Endothelial cell of umbilical vein (primary cell): ENCODE data around the gene RCOR3. TPM values are rescaled to one million over a fixed set of nuclear protein-coding genes. Genes with fewer than 3 reads are reported as not detected.

Experiments
- BruUV-seq: library from RNA; stranded (reverse); fragments of 400-500 nt; replicated peaks from 2 replicates; lab custom pipeline; 2021; lab: Mats Ljungman, UMichigan
- CTCF ChIA-PET: fragments of 300-600, 350-600 bp; sonication (Branson Sonifier 250); formaldehyde crosslinking; loops from one replicate; lab custom pipeline; 2021; ENCODE audit warnings: antibody characterized with exemption, inconsistent platforms; lab: Charles Lee
- POLR2A ChIA-PET: fragments of 300-600, 350-600 bp; sonication (Branson Sonifier 250); formaldehyde crosslinking; loops from one replicate; lab custom pipeline; 2021; ENCODE audit warnings: antibody characterized with exemption, inconsistent platforms; lab: Charles Lee
- DNase-seq: peaks from one replicate; pipeline ENCODE4 v3.0.0-alpha.2; 2011; ENCODE audit warnings: low read depth, low spot score
- FAIRE-seq: peaks from 2 replicates; lab custom pipeline; 2011; peaks lifted over from hg19 to GRCh38; lab: Jason Lieb, UNC
- H2AFZ ChIP-seq: 2 replicates; pipeline ENCODE4 v1.6.0; 2012; ENCODE audit warnings: low read depth, low read length, control low read depth, inconsistent platforms
- H3K27ac ChIP-seq: 2 replicates; pipeline ENCODE4 v1.5.1; 2011; ENCODE audit warnings: low read depth, mild to moderate bottlenecking, control low read depth, low read length, moderate library complexity; ENCODE audit not compliant: insufficient read depth
- H3K27me3 ChIP-seq, 2 experiments: 2 replicates each; pipeline versions ENCODE4 v1.6.0 to v1.6.1; 2011; ENCODE audit warnings: low read length in 2 of 2, mixed read lengths in 1 of 2; ENCODE audit not compliant: control insufficient read depth in 2 of 2, insufficient read depth in 2 of 2
- H3K36me3 ChIP-seq, 2 experiments: 2 replicates in 1 of 2; 3 replicates in 1 of 2; pipeline ENCODE4 v1.5.1; 2011; ENCODE audit warnings: low read length in 2 of 2, mild to moderate bottlenecking in 1 of 2, moderate library complexity in 1 of 2; ENCODE audit not compliant: control insufficient read depth in 2 of 2, insufficient read depth in 2 of 2; ENCODE audit errors: extremely low read depth in 1 of 2
- H3K4me1 ChIP-seq: 3 replicates; pipeline ENCODE4 v1.5.1; 2011; ENCODE audit warnings: mild to moderate bottlenecking, low read length; ENCODE audit not compliant: control insufficient read depth, insufficient read depth; ENCODE audit errors: extremely low read depth
- H3K4me2 ChIP-seq: 2 replicates; pipeline ENCODE4 v1.6.1; 2011; ENCODE audit warnings: low read length, control low read depth, mixed read lengths; ENCODE audit not compliant: insufficient read depth
- H3K4me3 ChIP-seq, 3 experiments: fragments of 200-600 bp in 1 of 3; sonication (generic), shearing (Covaris generic) in 1 of 3; replicated peaks in 1 of 3; 2 replicates each; pipeline ENCODE4 v1.5.1; 2011 to 2016; ENCODE audit warnings: control low read depth in 3 of 3, low read length in 3 of 3, mild to moderate bottlenecking in 2 of 3, inconsistent platforms in 1 of 3, low read depth in 1 of 3, moderate library complexity in 1 of 3; ENCODE audit not compliant: insufficient read depth in 1 of 3
- H3K79me2 ChIP-seq: 2 replicates; pipeline ENCODE4 v1.6.0; 2012; ENCODE audit warnings: low read length, inconsistent platforms; ENCODE audit not compliant: control insufficient read depth, insufficient read depth
- H3K9ac ChIP-seq: replicated peaks from 2 replicates; pipeline ENCODE3; 2011; ENCODE audit warnings: low read length, control low read depth; ENCODE audit not compliant: insufficient read depth; ENCODE audit errors: extremely low read depth
- H3K9me1 ChIP-seq: replicated peaks from 3 replicates; pipeline ENCODE4 v1.6.0; 2011; ENCODE audit warnings: mild to moderate bottlenecking, low read length; ENCODE audit not compliant: control insufficient read depth, insufficient read depth; ENCODE audit errors: extremely low read depth
- H3K9me3 ChIP-seq: replicated peaks from 2 replicates; pipeline ENCODE4 v1.5.1; 2012; ENCODE audit warnings: low read length, inconsistent platforms; ENCODE audit not compliant: control insufficient read depth, insufficient read depth
- H4K20me1 ChIP-seq: replicated peaks from 2 replicates; pipeline ENCODE3; 2011; ENCODE audit warnings: mild to moderate bottlenecking, low read length; ENCODE audit not compliant: control insufficient read depth, insufficient read depth; ENCODE audit errors: extremely low read depth
- CTCF ChIP-seq, 2 donors: IDR thresholded peaks; 1 replicate in 1 of 2; 2 replicates in 1 of 2; pipeline ENCODE4 v1.5.1; 2011; ENCODE audit warnings: low read length in 2 of 2, mild to moderate bottlenecking in 2 of 2, moderate library complexity in 2 of 2, control low read depth in 1 of 2, inconsistent platforms in 1 of 2, low read depth in 1 of 2; ENCODE audit not compliant: insufficient read depth in 1 of 2; ENCODE audit errors: extremely low read depth in 1 of 2
- EZH2 ChIP-seq: IDR thresholded peaks from 2 replicates; pipeline ENCODE4 v1.6.1; 2012; ENCODE audit warnings: borderline replicate concordance, low read depth, mild to moderate bottlenecking, moderate library complexity, low read length, inconsistent platforms; ENCODE audit not compliant: severe bottlenecking
- FOS ChIP-seq: IDR thresholded peaks from 2 replicates; pipeline ENCODE4 v1.6.1; 2011; ENCODE audit warnings: mild to moderate bottlenecking, low read length, moderate library complexity, borderline replicate concordance; ENCODE audit not compliant: insufficient read depth
- GATA2 ChIP-seq: IDR thresholded peaks from 2 replicates; pipeline ENCODE4 v1.7.0; 2011; ENCODE audit warnings: low read depth, mild to moderate bottlenecking, moderate library complexity, mixed read lengths, low read length; ENCODE audit not compliant: insufficient read length, insufficient read depth
- JUN ChIP-seq: IDR thresholded peaks from 2 replicates; pipeline ENCODE4 v1.6.1; 2011; ENCODE audit warnings: borderline replicate concordance, low read depth; ENCODE audit not compliant: insufficient read length, insufficient read depth
- MAX ChIP-seq: IDR thresholded peaks from 2 replicates; pipeline ENCODE4 v1.6.1; 2011; ENCODE audit not compliant: insufficient read depth, insufficient read length
- MYC ChIP-seq: IDR thresholded peaks from one replicate; pipeline ENCODE4 v1.6.1; 2011; ENCODE audit warnings: mild to moderate bottlenecking, low read depth, low read length
- POLR2A ChIP-seq: IDR thresholded peaks from 2 replicates; pipeline ENCODE4 v1.6.1; 2012; ENCODE audit warnings: low read depth, mild to moderate bottlenecking, control low read depth, low read length
- POLR2AphosphoS5 ChIP-seq: IDR thresholded peaks from 2 replicates; pipeline ENCODE4 v1.6.1; 2012; ENCODE audit warnings: low read depth, mild to moderate bottlenecking, control low read depth, low read length, moderate library complexity; ENCODE audit not compliant: insufficient read depth
- dilution Hi-C: fragments of 300-500 bp; cut with MboI; formaldehyde crosslinking; loops from one replicate; pipeline ENCODE4 v1.15.0; 2019; ENCODE audit warnings: low sequenced_read_pairs; ENCODE audit not compliant: extremely low pct_ligation_motif_present
- intact Hi-C: fragments of 100-400 bp; cut with micrococcal nuclease; formaldehyde crosslinking; loops from one replicate; pipeline ENCODE4 v1.10.0; 2022
- polyA plus RNA-seq, 4 experiments: library from polyadenylated mRNA; depleted of rRNA in 3 of 4; stranded (reverse) in 3 of 4; unstranded in 1 of 4; fragments of >200 nt; gene quantifications; 2 replicates each; pipeline versions ENCODE4 v1.2.1 to v1.2.3, GENCODE V29; 2011 to 2012; ENCODE audit warnings: missing spikeins in 1 of 4
- total RNA-seq: library from RNA; stranded (reverse); gene quantifications from 2 replicates; pipeline ENCODE4 v1.2.3, GENCODE V29; 2021

The RCOR3 gene
- total and polyA plus RNA-seq, 2 donors (not counting 3 experiments of a cell fraction or from before 2014, with no cell fraction given), result 24.2 to 34.0 TPM

- H2AFZ ChIP-seq, result no peak overlapping the region
- no peak for DNase-seq
- intact Hi-C loops, result no loop called here
- H3K9ac ChIP-seq, result no peak overlapping the region
- H3K4me2 ChIP-seq, result no peak overlapping the region
- no peaks in the 10 kb centered on the region for H3K9me3 ChIP-seq
- CTCF ChIA-PET, result no interaction called here
- H3K4me1 ChIP-seq, result no peaks in the 10 kb centered on the region
- no TSS peak for BruUV-seq
- H3K27me3 ChIP-seq, result no peaks in the 10 kb centered on the region
- no peaks in the 10 kb centered on the region for H3K79me2 ChIP-seq
- no peak overlapping the region for H3K27ac ChIP-seq
- H3K9me1 ChIP-seq, result no peaks in the 10 kb centered on the region
- POLR2A ChIA-PET, result no interaction called here
- dilution Hi-C loops, result no loop called here
- H4K20me1 ChIP-seq, result no peaks in the 10 kb centered on the region
- FAIRE-seq, result no peak
- no peaks in the 10 kb centered on the region for H3K36me3 ChIP-seq
- TF ChIP-seq POLR2A (no peak), GATA2 (no peak)
- no peak overlapping the region for H3K4me3 ChIP-seq
Measured at GRCh38 chr1:211215577-211215976, 43.6 kb upstream of the RCOR3 start.

GRCh38 chr1:211217392-211217791, 41.8 kb upstream of the RCOR3 start:
- Histone ChIP-seq H3K9ac (no peak overlapping the region), H3K79me2 (no peaks in the 10 kb centered on the region), H3K4me1 (no peaks in the 10 kb centered on the region), H3K36me3 (no peaks in the 10 kb centered on the region), H3K4me3 (no peak overlapping the region), H3K9me3 (no peaks in the 10 kb centered on the region), H2AFZ (no peak overlapping the region), H3K27me3 (no peaks in the 10 kb centered on the region), H3K27ac (no peak overlapping the region), H3K9me1 (no peaks in the 10 kb centered on the region), H4K20me1 (no peaks in the 10 kb centered on the region), H3K4me2 (no peak overlapping the region)
- FAIRE-seq (no peak), DNase-seq (no peak)
- TF ChIP-seq GATA2 (no peak), POLR2AphosphoS5 (no peak), CTCF (IDR thresholded peaks at IDR 0.05; ENCODE audit: extremely low read depth in 1 of 2, insufficient read depth in 1 of 2, low read depth in 1 of 2, low read length in 2 of 2) (no peak), MYC (no peak), EZH2 (no peak), POLR2A (no peak), JUN (no peak), FOS (no peak), MAX (no peak)
- intact Hi-C loops, result no loop called here
- dilution Hi-C loops, result no loop called here
- BruUV-seq, result no TSS peak
- POLR2A ChIA-PET, result no interaction called here
- CTCF ChIA-PET, result no interaction called here
